OCI-LY7 (cell line): Measurements from ENCODE around the gene UBE4B.

Experiments used
- EZH2phosphoT487 ChIP-seq: fragments of 200-600 bp; sonication (generic); IDR thresholded peaks from 2 replicates; pipeline ENCODE4 v1.6.1; 2018; ENCODE audit warnings: low read depth, borderline replicate concordance, mild to moderate bottlenecking, mixed run types, antibody characterized with exemption, low read length, moderate library complexity, mixed read lengths
- TF ChIP-seq, protein P1 (sequence below): fragments of 200-600 bp; sonication (generic); conservative IDR thresholded peaks from 2 replicates; pipeline ENCODE4 v1.5.1; 2014; ENCODE audit warnings: mild to moderate bottlenecking, antibody characterized with exemption, low read length, moderate library complexity, mixed read lengths

DNA sequence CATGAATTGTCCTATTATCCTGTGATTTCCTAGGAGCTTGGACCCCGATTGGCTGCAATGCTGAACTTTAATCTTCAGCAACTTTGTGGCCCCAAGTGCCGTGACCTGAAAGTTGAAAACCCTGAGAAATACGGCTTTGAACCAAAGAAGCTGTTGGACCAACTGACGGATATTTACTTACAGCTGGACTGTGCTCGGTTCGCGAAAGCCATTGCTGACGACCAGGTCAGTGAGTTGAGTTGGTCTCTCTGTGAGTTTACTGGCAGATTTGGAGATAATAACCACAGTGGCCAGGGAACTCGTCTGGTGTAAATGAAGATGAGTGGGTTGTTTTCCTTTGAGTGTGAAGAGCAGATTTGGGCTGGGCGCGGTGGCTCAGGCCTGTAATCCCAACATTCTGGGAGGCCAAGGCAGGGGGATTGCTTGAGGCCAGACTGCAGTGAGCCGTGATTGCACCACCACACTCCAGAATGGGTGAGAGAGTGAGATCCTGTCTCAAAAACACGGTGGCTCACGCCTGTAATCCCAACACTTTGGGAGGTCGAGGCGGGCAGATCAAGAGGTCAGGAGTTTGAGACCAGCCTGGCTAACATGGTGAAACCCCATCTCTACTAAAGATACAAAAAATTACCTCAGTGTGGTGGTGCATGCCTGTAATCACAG, 138.5 kb downstream of the UBE4B start:
- TF ChIP-seq, protein P1, sequence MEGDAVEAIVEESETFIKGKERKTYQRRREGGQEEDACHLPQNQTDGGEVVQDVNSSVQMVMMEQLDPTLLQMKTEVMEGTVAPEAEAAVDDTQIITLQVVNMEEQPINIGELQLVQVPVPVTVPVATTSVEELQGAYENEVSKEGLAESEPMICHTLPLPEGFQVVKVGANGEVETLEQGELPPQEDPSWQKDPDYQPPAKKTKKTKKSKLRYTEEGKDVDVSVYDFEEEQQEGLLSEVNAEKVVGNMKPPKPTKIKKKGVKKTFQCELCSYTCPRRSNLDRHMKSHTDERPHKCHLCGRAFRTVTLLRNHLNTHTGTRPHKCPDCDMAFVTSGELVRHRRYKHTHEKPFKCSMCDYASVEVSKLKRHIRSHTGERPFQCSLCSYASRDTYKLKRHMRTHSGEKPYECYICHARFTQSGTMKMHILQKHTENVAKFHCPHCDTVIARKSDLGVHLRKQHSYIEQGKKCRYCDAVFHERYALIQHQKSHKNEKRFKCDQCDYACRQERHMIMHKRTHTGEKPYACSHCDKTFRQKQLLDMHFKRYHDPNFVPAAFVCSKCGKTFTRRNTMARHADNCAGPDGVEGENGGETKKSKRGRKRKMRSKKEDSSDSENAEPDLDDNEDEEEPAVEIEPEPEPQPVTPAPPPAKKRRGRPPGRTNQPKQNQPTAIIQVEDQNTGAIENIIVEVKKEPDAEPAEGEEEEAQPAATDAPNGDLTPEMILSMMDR, result no peak
- TF ChIP-seq EZH2phosphoT487, result no peak
